AG08396 (cell line): ENCODE results near the gene FNIP2.
"Not testable (repeated sequence)": the region's sequence is repeated elsewhere in the genome, so short reads cannot be mapped to it uniquely, and the experiment has no call there.

Experiments
- DNase-seq: peaks from one replicate; pipeline ENCODE4 v3.0.0; 2012; ENCODE audit warnings: low spot score, mixed read lengths

The FNIP2 gene

DNA sequence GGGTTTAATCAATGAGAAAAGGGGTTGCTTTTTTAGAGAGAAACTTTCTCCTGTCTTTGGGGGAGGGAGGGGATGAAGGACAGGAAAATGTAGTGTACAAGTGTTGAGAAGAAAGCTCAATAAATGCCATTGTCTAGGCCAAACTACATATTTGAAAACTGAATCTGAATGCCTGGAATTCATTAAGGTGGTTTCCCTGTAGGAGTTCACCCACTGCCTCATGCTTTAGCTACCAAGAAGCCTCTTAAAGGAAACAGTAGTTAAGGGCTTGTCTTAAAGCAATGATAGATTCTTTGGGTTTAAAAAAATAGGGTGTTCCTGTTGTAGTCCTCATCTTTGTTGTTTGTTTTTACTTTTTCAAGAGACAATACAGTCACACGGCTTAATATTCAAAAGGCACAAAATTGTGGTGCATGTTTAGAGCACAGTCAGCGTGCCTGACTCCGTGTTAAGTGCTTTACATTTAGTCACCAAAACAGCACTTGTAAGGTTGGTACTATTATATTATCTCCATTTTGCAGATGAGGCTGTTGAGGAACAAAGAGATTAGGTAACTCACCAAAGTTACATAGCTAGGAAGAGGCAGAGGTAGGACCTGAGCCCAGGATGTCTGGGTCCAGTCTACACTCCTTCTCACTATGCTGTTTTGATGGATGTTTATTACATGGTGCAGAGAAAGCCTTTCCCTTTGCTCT, 46.0 kb downstream of the FNIP2 start:
- no peak for DNase-seq

GRCh38 chr4:158816955-158817354, 48.1 kb downstream of the FNIP2 start:
- no peak for DNase-seq

GRCh38 chr4:158817562-158818296, 48.9 kb downstream of the FNIP2 start:
- no peak for DNase-seq

GRCh38 chr4:158818560-158819140, 49.8 kb downstream of the FNIP2 start:
- no peak for DNase-seq

GRCh38 chr4:158819942-158820786, 51.3 kb downstream of the FNIP2 start:
- DNase-seq: no peak

DNA sequence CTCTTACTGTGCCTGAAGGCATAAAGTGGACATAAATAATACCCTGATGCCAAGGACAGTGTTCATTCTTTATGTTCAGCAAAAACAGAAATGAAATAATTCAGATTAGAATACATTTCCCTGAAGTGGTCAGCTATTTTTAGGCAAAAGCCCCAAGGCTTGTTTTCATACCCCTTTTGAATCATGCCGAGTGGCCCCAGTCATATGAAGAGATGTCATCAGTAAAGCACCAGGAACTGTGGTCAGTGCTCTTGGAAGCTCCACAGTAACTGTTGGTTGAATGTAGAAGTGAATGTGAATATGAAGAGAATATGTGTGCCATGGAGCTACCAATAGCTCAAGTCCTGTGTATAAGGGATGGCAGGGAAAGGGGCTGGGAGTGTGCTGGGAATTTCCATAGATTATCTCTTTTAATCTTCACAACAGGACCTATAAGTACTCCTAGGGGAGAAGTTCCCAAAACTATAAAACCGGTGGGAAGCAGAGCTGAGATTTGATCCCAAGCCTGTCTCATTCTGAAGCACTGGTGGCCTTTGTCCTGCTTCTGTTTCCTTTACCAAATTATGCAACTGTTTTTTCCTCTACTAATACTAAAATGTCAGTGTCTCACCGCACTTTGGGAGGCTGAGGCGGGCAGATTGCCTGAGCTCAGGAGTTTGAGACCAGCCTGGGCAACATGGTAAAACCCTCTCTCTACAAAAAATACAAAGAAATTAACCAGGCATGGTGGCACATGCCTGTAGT, 52.6 kb downstream of the FNIP2 start:
- peak; percentile 22 for DNase-seq

DNA sequence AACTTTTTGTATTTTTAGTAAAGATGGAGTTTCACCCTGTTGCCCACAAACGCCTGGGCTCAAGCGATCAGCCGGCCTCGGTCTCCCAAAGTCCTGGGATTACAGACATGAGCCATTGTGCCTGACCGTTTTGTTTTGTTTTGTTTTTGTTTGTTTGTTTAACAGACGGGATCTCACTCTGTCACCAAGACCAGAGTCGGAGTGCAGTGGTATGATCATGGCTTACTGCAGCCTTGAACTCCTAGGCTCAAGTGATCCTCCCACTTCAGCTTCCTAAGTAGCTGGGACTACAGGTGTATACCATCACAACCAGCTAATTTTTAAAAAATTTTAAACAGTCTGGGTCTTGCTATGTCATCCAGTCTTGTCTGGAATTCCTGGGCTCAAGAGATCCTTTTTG, 53.5 kb downstream of the FNIP2 start:
- DNase-seq: no peak

DNA sequence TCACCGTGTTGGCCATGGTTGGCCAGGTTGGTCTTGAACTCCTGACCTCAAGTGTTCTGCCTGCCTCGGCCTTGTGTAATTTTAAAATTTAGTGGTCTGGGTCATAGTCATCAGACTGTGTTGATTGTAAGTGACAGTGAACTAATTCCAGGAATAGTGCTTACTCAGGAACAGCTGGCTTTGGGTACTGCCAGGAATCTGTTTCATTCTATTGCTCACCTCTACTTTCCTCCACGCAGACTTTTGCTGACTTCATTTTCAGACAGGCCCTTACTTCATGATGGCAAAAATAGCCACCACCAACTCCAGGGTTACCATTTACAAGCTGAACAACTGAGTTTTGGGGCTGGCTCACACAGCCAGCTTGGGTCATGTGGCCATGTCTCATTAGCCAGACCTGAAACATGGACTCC, 54.6 kb downstream of the FNIP2 start:
- no peak for DNase-seq

- DNase-seq: no peak
Measured at GRCh38 chr4:158824425-158825274, 55.8 kb downstream of the FNIP2 start.

DNA sequence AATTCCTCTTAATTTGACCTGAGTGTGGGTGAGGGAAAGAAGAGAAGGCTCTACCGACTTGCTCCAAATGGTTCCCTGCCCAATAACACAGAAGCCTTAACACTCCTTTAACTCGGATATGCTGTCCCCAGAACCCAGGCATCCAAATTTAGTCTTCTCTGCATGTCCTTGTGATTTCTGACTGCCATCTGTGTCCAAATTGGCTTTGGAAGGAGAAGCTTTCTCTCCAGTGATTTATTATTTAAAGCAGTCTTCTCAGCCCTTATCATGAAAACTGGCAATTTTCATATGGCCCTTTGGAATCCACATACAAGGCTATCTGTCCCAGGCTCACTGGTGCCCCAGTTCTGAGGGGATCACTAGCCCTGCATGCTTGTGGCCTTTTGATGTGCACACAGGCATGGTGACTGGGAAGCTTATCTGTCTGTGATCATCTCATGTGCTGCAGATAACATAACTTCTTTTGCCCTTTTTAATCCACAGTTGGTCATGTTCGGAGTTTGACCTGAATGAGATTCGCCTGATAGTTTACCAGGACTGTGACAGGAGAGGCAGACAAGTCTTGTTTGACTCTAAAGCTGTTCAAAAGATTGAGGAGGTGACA, 56.7 kb downstream of the FNIP2 start:
- DNase-seq: no peak

- DNase-seq: no peak
Measured at GRCh38 chr4:158826057-158826456, 57.2 kb downstream of the FNIP2 start.

DNA sequence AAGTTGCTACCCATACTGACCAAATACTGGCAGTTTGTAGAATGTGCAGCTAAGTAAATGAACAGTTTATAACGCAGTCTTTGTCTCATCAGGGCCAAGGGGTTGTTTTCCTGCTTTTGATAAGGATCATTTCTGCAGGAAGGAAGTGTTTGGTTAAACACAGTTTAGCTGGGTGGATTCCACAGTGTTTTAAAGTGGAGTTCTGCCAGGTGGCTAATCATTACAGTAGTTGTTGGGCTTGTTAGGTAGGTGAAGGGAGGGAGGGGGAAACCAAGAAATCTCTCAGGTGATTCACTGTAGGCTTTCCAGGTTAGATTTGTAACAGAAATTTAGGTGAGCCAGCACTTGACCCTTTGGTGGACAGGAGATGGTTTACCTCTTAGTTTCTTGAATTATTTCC, 58.1 kb downstream of the FNIP2 start:
- no peak for DNase-seq

- DNase-seq: no peak
Measured at GRCh38 chr4:158827543-158827981, 58.7 kb downstream of the FNIP2 start.

DNA sequence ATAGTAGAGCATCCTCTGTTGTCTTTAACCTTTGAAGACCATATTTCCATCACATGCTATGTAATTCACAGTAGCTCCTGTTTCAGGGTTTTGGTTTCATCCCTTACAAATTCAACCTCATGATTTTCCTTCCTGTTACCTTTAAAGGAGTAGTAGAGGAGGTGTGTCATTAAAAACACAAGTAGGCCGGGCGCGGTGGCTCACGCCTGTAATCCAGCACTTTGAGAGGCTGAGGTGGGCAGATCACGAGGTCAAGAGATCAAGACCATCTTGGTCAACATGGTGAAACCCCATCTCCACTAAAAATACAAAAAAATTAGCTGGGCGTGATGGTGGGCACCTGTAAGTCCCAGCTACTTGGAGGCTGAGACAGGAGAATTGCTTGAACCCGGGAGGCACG, 59.3 kb downstream of the FNIP2 start:
- DNase-seq: not testable (repeated sequence)

DNA sequence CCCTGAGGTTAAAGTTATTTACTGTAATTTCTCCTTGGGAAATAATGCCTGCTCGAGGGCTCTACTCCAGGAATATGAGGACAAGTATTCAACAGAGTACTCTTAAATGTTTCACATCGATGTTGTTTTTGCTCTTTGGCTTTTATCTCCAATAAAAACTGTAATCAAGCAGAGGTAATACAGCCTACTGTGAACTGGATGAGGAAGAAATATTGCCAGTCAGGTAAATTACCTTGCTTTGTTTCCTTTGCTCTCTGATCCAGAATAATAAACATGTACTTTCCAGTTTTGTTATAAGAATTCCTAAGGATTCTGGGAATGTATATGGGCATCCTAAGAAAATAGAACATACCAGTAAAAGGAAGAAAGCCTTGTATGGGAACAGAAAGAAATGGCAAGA, 60.4 kb downstream of the FNIP2 start:
- no peak for DNase-seq

DNA sequence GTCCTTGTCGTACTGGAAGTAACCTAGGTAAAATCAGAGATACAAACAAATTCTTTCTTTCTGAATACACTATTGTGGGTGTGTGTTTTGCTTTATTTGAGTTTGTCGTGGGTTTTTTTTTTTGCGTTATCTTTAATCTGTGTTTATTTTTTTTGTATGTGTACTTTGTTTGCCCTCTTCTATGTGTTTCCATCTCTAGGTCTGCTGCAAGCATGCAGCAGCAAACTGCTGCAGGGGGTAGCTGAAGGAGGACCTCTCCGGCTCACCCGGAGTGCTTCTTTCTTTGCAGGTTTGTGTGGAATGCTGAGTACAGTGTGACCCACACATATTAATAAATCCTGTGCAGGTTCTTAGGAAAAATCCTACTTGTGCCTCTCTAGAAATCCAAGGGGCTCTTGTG, 64.8 kb downstream of the FNIP2 start:
- no peak for DNase-seq

DNA sequence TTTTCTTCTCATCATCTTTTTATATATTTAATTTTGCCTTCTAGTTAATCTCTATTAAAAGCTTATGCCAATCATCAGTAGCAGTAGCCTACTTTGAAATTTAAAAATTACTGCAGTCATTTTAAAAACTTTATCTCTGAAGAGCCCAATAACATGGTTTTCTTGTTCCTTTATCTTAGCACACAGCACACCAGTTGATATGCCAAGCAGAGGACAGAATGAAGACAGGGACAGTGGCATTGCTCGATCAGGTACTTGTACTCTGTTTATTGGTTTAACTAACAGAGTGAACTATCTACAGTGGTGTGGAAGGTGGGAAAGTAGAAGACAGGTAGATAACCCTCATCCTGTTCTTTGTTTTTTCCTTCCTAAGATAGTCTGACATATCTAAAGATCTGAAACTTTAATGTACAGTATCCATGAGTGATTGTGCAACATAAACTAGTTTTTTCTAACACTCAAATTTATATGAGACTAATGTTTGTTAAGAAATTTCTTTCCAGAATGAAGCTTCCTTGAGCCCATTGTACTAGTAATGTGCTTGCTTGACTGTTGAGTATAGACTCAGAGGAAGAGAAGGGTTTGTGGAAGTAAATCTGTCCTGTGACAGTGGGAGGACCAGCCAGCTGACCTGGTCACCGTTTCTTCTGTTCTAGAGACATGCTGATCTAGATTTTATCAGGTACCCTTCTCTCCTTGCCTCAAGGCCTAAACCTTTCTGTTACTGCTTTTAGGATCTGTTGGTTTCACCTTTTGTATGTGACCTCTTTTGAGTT, 66.6 kb downstream of the FNIP2 start:
- no peak for DNase-seq

DNA sequence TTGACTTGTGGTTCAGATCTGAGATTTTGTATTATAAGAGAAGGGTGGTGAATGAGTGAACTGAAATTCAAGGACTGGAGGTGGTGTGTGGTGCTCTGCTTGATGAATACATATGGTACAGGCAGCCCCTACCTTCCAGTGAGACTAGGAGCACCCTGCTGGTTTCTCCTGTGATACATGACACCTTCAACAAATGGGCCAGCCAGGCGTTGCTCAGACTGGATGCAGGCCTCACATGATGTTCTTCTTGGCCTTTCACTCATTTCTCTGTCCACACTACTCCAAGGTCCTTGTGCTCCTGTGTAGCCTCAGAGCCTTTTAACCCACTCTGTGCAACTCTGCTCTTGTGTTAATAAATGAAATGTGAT, 67.2 kb downstream of the FNIP2 start:
- no peak for DNase-seq

- no peak for DNase-seq
Measured at GRCh38 chr4:158836828-158837449, 68.1 kb downstream of the FNIP2 start.
